NCI-H1694 (cell line): ENCODE measurements around the gene SLC2A1.

Experiments used
- DNase-seq: peaks from one replicate; lab custom pipeline; 2025; lab: John Stamatoyannopoulos, UW

The SLC2A1 gene

GRCh38 chr1:42958488-42959319, at the start of gene SLC2A1:
TSS of gene SLC2A1 (minus strand) at chr1:42958868. CDS start at chr1:42958651, 217 bp downstream.
- DNase-seq: peak; percentile 72

GRCh38 chr1:43007377-43008114, 48.9 kb upstream of the SLC2A1 start:
- DNase-seq: no peak

- DNase-seq: no peak
Measured at GRCh38 chr1:43005460-43006361, 47.0 kb upstream of the SLC2A1 start.

GRCh38 chr1:43004587-43005459, 46.2 kb upstream of the SLC2A1 start:
- no peak for DNase-seq

- DNase-seq: no peak
Measured at GRCh38 chr1:43002766-43003165, 44.1 kb upstream of the SLC2A1 start.

GRCh38 chr1:43002116-43002515, 43.4 kb upstream of the SLC2A1 start:
- no peak for DNase-seq

- DNase-seq: no peak
Measured at GRCh38 chr1:43001434-43001833, 42.8 kb upstream of the SLC2A1 start.

- DNase-seq: no peak
Measured at GRCh38 chr1:43000271-43000670, 41.6 kb upstream of the SLC2A1 start.

GRCh38 chr1:42999308-42999707, 40.6 kb upstream of the SLC2A1 start:
- no peak for DNase-seq

- DNase-seq: no peak
Measured at GRCh38 chr1:42998386-42998785, 39.7 kb upstream of the SLC2A1 start.

- DNase-seq: no peak
Measured at GRCh38 chr1:42996384-42996970, 37.8 kb upstream of the SLC2A1 start.

- DNase-seq: no peak
Measured at GRCh38 chr1:42993502-42994136, 35.0 kb upstream of the SLC2A1 start.

- no peak for DNase-seq
Measured at GRCh38 chr1:42992054-42992571, 33.4 kb upstream of the SLC2A1 start.

GRCh38 chr1:42990757-42991346, 32.2 kb upstream of the SLC2A1 start:
- no peak for DNase-seq

- no peak for DNase-seq
Measured at GRCh38 chr1:42983693-42984092, 25.0 kb upstream of the SLC2A1 start.

GRCh38 chr1:42983253-42983652, 24.6 kb upstream of the SLC2A1 start:
- no peak for DNase-seq

GRCh38 chr1:42982641-42983040, 24.0 kb upstream of the SLC2A1 start:
- DNase-seq: no peak

- no peak for DNase-seq
Measured at GRCh38 chr1:42981871-42982270, 23.2 kb upstream of the SLC2A1 start.

- DNase-seq: no peak
Measured at GRCh38 chr1:42981255-42981805, 22.7 kb upstream of the SLC2A1 start.
